SK-N-SH treated with all-trans-retinoic acid at 6 μM for 48 hours (cell line): ENCODE results near the gene TLE4.

ENCODE experiments used
- ATAC-seq: fragments of 200-7000 bp; cut with Tn5 transposase; 3 replicates; pipeline ENCODE4 v1.9.1; 2020; ENCODE audit warnings: mild to moderate bottlenecking, moderate library complexity
- ARNTL ChIP-seq: fragments of 450-650 bp; formaldehyde crosslinking; IDR thresholded peaks from 2 replicates; pipeline ENCODE4 v1.5.0; 2020; ENCODE audit warnings: low read depth, mild to moderate bottlenecking, moderate library complexity, borderline replicate concordance
- BACH2 ChIP-seq: fragments of 250-450 bp; sonication (Bioruptor Pico); IDR thresholded peaks from 2 replicates; pipeline ENCODE4 v1.9.0; 2021; ENCODE audit warnings: mild to moderate bottlenecking, borderline replicate concordance
- CSDC2 ChIP-seq: fragments of 250-450 bp; sonication (Bioruptor Pico); IDR thresholded peaks from 2 replicates; pipeline ENCODE4 v1.5.0; 2020; ENCODE audit warnings: mild to moderate bottlenecking, moderate library complexity
- ESRRG ChIP-seq: fragments of 250-450 bp; sonication (Bioruptor Pico); IDR thresholded peaks from 2 replicates; pipeline ENCODE4 v1.6.1; 2021; ENCODE audit warnings: mild to moderate bottlenecking
- GLIS3 ChIP-seq: fragments of 250-450 bp; sonication (Bioruptor Pico); IDR thresholded peaks from 2 replicates; pipeline ENCODE4 v1.5.0; 2020; ENCODE audit warnings: mild to moderate bottlenecking, moderate library complexity
- ISL1 ChIP-seq: fragments of 250-450 bp; sonication (Bioruptor Pico); IDR thresholded peaks from 2 replicates; pipeline ENCODE4 v2.1.2; 2022; ENCODE audit warnings: mild to moderate bottlenecking, moderate library complexity
- POU6F1 ChIP-seq: fragments of 250-450 bp; sonication (Bioruptor Pico); IDR thresholded peaks from 2 replicates; pipeline ENCODE4 v1.8.0; 2021; ENCODE audit warnings: low read depth, mild to moderate bottlenecking, moderate library complexity, borderline replicate concordance
- PPARA ChIP-seq: fragments of 250-450 bp; sonication (Bioruptor Pico); IDR thresholded peaks from 2 replicates; pipeline ENCODE4 v1.5.0; 2020; ENCODE audit warnings: mild to moderate bottlenecking, borderline replicate concordance
- RARB ChIP-seq: fragments of 250-450 bp; sonication (Bioruptor Pico); IDR thresholded peaks from 2 replicates; pipeline ENCODE4 v1.8.0; 2021; ENCODE audit warnings: mild to moderate bottlenecking, moderate library complexity
- SNAI2 ChIP-seq: fragments of 250-450 bp; sonication (Bioruptor Pico); IDR thresholded peaks from 2 replicates; pipeline ENCODE4 v1.5.0; 2020; ENCODE audit warnings: mild to moderate bottlenecking, moderate library complexity
- TCF4 ChIP-seq: fragments of 250-450 bp; sonication (Bioruptor Pico); IDR thresholded peaks from 2 replicates; pipeline ENCODE4 v1.8.0; 2021; ENCODE audit warnings: mild to moderate bottlenecking, moderate library complexity, borderline replicate concordance
- TOX ChIP-seq: fragments of 250-450 bp; sonication (Bioruptor Pico); IDR thresholded peaks from 2 replicates; pipeline ENCODE4 v1.8.0; 2021; ENCODE audit warnings: mild to moderate bottlenecking, moderate library complexity, borderline replicate concordance
- TSHZ2 ChIP-seq: fragments of 250-450 bp; sonication (Bioruptor Pico); IDR thresholded peaks from 2 replicates; pipeline ENCODE4 v1.5.0; 2020; ENCODE audit warnings: mild to moderate bottlenecking, moderate library complexity
- ZC3H10 ChIP-seq: fragments of 250-450 bp; sonication (Bioruptor Pico); IDR thresholded peaks from 2 replicates; pipeline ENCODE4 v1.5.1; 2021; ENCODE audit warnings: mild to moderate bottlenecking, moderate library complexity
- ZFP3 ChIP-seq: fragments of 250-450 bp; sonication (Bioruptor Pico); IDR thresholded peaks from 2 replicates; pipeline ENCODE4 v1.5.0; 2020; ENCODE audit warnings: mild to moderate bottlenecking, moderate library complexity
- ZFP30 ChIP-seq: fragments of 450-650 bp; formaldehyde crosslinking; IDR thresholded peaks from 2 replicates; pipeline ENCODE4 v1.5.0; 2022; ENCODE audit warnings: mild to moderate bottlenecking, moderate library complexity
- ZNF565 ChIP-seq: fragments of 450-650 bp; formaldehyde crosslinking; conservative IDR thresholded peaks from 2 replicates; pipeline ENCODE4 v1.5.0; 2020; ENCODE audit warnings: low read depth, mild to moderate bottlenecking, moderate library complexity
- ZNF70 ChIP-seq: fragments of 450-650 bp; formaldehyde crosslinking; IDR thresholded peaks from 2 replicates; pipeline ENCODE4 v1.5.0; 2020; ENCODE audit warnings: mild to moderate bottlenecking, moderate library complexity
- ZNF8 ChIP-seq: fragments of 450-650 bp; formaldehyde crosslinking; IDR thresholded peaks from 2 replicates; pipeline ENCODE4 v1.5.0; 2020; ENCODE audit warnings: mild to moderate bottlenecking, moderate library complexity
- TF ChIP-seq, protein P1 (sequence below): fragments of 250-450 bp; sonication (Bioruptor Pico); IDR thresholded peaks from 2 replicates; pipeline ENCODE4 v1.5.1; 2021; ENCODE audit warnings: mild to moderate bottlenecking, moderate library complexity
- TF ChIP-seq, protein P2 (sequence below): fragments of 250-450 bp; sonication (Bioruptor Pico); IDR thresholded peaks from 2 replicates; pipeline ENCODE4 v1.5.1; 2020; ENCODE audit warnings: low read depth, mild to moderate bottlenecking, moderate library complexity

TLE4 gene

GRCh38 chr9:79694208-79694607 is 122.4 kb downstream of the TLE4 start:
- TF ChIP-seq, protein P1, sequence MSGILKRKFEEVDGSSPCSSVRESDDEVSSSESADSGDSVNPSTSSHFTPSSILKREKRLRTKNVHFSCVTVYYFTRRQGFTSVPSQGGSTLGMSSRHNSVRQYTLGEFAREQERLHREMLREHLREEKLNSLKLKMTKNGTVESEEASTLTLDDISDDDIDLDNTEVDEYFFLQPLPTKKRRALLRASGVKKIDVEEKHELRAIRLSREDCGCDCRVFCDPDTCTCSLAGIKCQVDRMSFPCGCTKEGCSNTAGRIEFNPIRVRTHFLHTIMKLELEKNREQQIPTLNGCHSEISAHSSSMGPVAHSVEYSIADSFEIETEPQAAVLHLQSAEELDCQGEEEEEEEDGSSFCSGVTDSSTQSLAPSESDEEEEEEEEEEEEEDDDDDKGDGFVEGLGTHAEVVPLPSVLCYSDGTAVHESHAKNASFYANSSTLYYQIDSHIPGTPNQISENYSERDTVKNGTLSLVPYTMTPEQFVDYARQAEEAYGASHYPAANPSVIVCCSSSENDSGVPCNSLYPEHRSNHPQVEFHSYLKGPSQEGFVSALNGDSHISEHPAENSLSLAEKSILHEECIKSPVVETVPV: no peak
- no peak for TF ChIP-seq POU6F1 (CRISPR knock-in tag)
- TF ChIP-seq ESRRG (CRISPR knock-in tag): no peak
- TF ChIP-seq, all 23 proteins: peak for 0
- no peak for ATAC-seq

GRCh38 chr9:79694676-79695400 is 123.1 kb downstream of the TLE4 start:
- TF ChIP-seq ZNF565 (CRISPR knock-in tag): no peak
- TF ChIP-seq ZFP30 (CRISPR knock-in tag): no peak
- TF ChIP-seq ZFP3 (CRISPR knock-in tag): no peak
- no peak for TF ChIP-seq ARNTL
- TF ChIP-seq, protein P2, sequence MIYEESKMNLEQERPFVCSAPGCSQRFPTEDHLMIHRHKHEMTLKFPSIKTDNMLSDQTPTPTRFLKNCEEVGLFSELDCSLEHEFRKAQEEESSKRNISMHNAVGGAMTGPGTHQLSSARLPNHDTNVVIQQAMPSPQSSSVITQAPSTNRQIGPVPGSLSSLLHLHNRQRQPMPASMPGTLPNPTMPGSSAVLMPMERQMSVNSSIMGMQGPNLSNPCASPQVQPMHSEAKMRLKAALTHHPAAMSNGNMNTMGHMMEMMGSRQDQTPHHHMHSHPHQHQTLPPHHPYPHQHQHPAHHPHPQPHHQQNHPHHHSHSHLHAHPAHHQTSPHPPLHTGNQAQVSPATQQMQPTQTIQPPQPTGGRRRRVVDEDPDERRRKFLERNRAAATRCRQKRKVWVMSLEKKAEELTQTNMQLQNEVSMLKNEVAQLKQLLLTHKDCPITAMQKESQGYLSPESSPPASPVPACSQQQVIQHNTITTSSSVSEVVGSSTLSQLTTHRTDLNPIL (CRISPR knock-in tag): no peak
- TF ChIP-seq BACH2 (CRISPR knock-in tag): no peak
- no peak for TF ChIP-seq ZNF70 (CRISPR knock-in tag)
- no peak for TF ChIP-seq TCF4
- no peak for TF ChIP-seq ESRRG (CRISPR knock-in tag)
- TF ChIP-seq TSHZ2 (CRISPR knock-in tag): no peak
- TF ChIP-seq CSDC2 (CRISPR knock-in tag): no peak
- no peak for TF ChIP-seq ISL1 (CRISPR knock-in tag)
- no peak for TF ChIP-seq SNAI2 (CRISPR knock-in tag)
- no peak for TF ChIP-seq POU6F1 (CRISPR knock-in tag)
- TF ChIP-seq, protein P1: no peak
- TF ChIP-seq ZNF8 (CRISPR knock-in tag): no peak
- no peak for TF ChIP-seq GLIS3
- no peak for TF ChIP-seq PPARA (CRISPR knock-in tag)
- no peak for ATAC-seq

DNA sequence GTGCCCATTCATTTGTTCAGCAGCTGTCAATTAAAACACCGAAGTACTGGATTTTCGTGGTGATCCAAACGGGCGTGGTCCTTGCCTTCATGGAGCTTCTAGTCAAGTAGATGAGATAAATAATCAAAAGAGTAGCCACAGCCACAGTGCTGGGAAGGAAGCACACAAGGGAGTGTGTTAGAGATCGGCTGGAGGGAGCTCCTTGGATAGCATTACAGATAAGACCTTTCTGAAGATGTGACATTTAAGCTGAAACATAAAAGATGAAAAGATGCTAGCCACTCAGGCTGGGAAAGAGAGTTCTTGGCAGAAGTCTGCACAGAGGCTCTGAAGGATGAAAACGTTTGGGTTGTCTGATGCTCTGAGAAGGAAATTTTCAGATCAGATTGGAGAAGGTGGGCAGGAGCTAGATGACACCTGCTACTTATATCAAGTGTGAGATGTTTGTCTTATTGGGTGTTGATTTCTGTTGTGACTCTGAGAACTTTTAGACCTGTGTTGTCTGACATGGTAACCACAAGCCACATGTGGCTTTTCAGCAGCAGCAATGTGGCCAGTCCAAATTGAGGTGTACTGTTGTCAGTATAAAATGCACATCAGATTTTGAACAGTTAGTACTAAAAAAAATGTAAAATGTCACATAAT is 123.9 kb downstream of the TLE4 start:
- ATAC-seq: no peak
- TF ChIP-seq GLIS3 (no peak), TOX (CRISPR knock-in tag) (no peak), ZFP30 (CRISPR knock-in tag) (no peak), ZNF8 (CRISPR knock-in tag) (no peak), ZC3H10 (CRISPR knock-in tag) (no peak), BACH2 (CRISPR knock-in tag) (no peak), TCF4 (no peak), POU6F1 (CRISPR knock-in tag) (no peak), ARNTL (no peak), RARB (no peak)
